Lung (tissue), 12 donors: ENCODE data around the gene GPR89A. TPM values are rescaled to one million over a fixed set of nuclear protein-coding genes. Genes with fewer than 3 reads are reported as not detected.
"Not testable (repeated sequence)": the region's sequence is repeated elsewhere in the genome, so short reads cannot be mapped to it uniquely, and the experiment has no call there.

Experiments used
- ATAC-seq: fragments of 200-7000 bp; cut with Tn5 transposase; one replicate; pipeline ENCODE4 v1.9.1; 2020; ENCODE audit warnings: moderate number of reproducible peaks; ENCODE audit not compliant: insufficient read depth, low FRiP score
- DNase-seq, 3 donors: peaks; one replicate each; pipeline ENCODE4 v3.0.0-alpha.2; 2013 to 2017
- H3K27ac ChIP-seq, 2 donors: one replicate each; pipeline ENCODE4 v1.5.1; 2013; ENCODE audit warnings: mild to moderate bottlenecking in 2 of 2, moderate library complexity in 2 of 2, control low read depth in 1 of 2, inconsistent platforms in 1 of 2, low read depth in 1 of 2, low read length in 1 of 2
- H3K27me3 ChIP-seq, 3 donors: one replicate each; pipeline ENCODE4 v1.5.1; 2013; ENCODE audit warnings: low read length in 2 of 3; ENCODE audit not compliant: control insufficient read depth in 3 of 3, insufficient read depth in 3 of 3
- H3K36me3 ChIP-seq, 4 donors: one replicate each; pipeline ENCODE4 v1.5.1; 2013; ENCODE audit warnings: low read length in 4 of 4, mild to moderate bottlenecking in 1 of 4, moderate library complexity in 1 of 4; ENCODE audit not compliant: control insufficient read depth in 4 of 4, insufficient read depth in 4 of 4
- H3K4me1 ChIP-seq, 5 donors: one replicate each; pipeline ENCODE4 v1.5.1; 2013; ENCODE audit warnings: low read length in 5 of 5, mild to moderate bottlenecking in 2 of 5, moderate library complexity in 1 of 5; ENCODE audit not compliant: control insufficient read depth in 5 of 5, insufficient read depth in 5 of 5
- H3K4me3 ChIP-seq: one replicate; pipeline ENCODE4 v1.5.1; 2013; ENCODE audit warnings: mild to moderate bottlenecking, control low read depth, moderate library complexity
- H3K9ac ChIP-seq, 2 donors: one replicate each; pipeline ENCODE4 v1.5.1; 2013; ENCODE audit warnings: low read length in 2 of 2, control low read depth in 1 of 2; ENCODE audit not compliant: insufficient read depth in 1 of 2
- H3K9me3 ChIP-seq, 4 donors: one replicate each; pipeline ENCODE4 v1.5.1; 2013; ENCODE audit warnings: low read length in 3 of 4, mild to moderate bottlenecking in 1 of 4, moderate library complexity in 1 of 4; ENCODE audit not compliant: control insufficient read depth in 4 of 4, insufficient read depth in 3 of 4
- CTCF ChIP-seq: IDR thresholded peaks from 2 replicates; pipeline ENCODE4 v1.5.1; 2012; ENCODE audit warnings: mild to moderate bottlenecking; ENCODE audit errors: control extremely low read depth, extremely low read depth
- WGBS, 2 donors: extraction: QIAGEN DNeasy Blood & Tissue Kit; methylation state at CpG; one replicate each; pipeline ENCODE4 v1.1.7; 2013; 5-methylcytosine and 5-hydroxymethylcytosine counted together
- polyA plus RNA-seq, 2 donors: library from polyadenylated mRNA; stranded (reverse); fragments of 200-250 nt; gene quantifications; one replicate each; pipeline ENCODE4 v1.2.1, GENCODE V29; 2013
- total RNA-seq, 2 donors: library from RNA; depleted of rRNA in 1 of 2; stranded (reverse); fragments of >200 nt in 1 of 2; gene quantifications; one replicate each; pipeline ENCODE4 v1.2.1, GENCODE V29; 2014 to 2021
- donor health status: control.
- donor health status: control.
- donor health status: Bipolar disorder and iron deficiency.
- donor health status: healthy.
- donor health status: DM: yes; HTN: yes; CAD: no.

Gene GPR89A
- total and polyA plus RNA-seq, 4 donors = 11.0 to 31.1 (median 14.2) TPM

- Histone ChIP-seq H3K9me3 (peaks cover 0 to 2% (median 0%) of the 10 kb centered on the region in 4 donors), H3K27me3 (peaks cover 0 to 4% (median 2%) of the 10 kb centered on the region in 3 donors), H3K9ac (no peak overlapping the region), H3K27ac (no peak overlapping the region), H3K4me1 (no peaks in the 10 kb centered on the region), H3K4me3 (no peak overlapping the region), H3K36me3 (no peaks in the 10 kb centered on the region)
- TF ChIP-seq CTCF = no peak
- peak; percentile 22 to 51 (median 40) for DNase-seq
- WGBS, 2 donors = 80% methylated on average over 6 of the region's 6 CpGs
- no peak for ATAC-seq
Measured at GRCh38 chr1:145714524-145715111, 106.8 kb downstream of the GPR89A start.

GRCh38 chr1:145716641-145717345 is 109.0 kb downstream of the GPR89A start:
- H3K9me3 ChIP-seq = peaks cover 0 to under 1% (median 0%) of the 10 kb centered on the region in 4 donors
- TF ChIP-seq CTCF = no peak
- peaks cover 0 to 8% (median 3%) of the 10 kb centered on the region in 5 donors for H3K4me1 ChIP-seq
- no peak overlapping the region for H3K27ac ChIP-seq
- H3K9ac ChIP-seq = no peak overlapping the region
- ATAC-seq = no peak
- H3K27me3 ChIP-seq = peaks cover 0 to 10% (median 2%) of the 10 kb centered on the region in 3 donors
- H3K4me3 ChIP-seq = no peak overlapping the region
- WGBS, 2 donors = 73 to 74% methylated on average over 10 of the region's 10 CpGs
- no peak for DNase-seq
- no peaks in the 10 kb centered on the region for H3K36me3 ChIP-seq

GRCh38 chr1:145717833-145718232 is 110.0 kb downstream of the GPR89A start:
- ATAC-seq = no peak
- no peak overlapping the region for H3K9ac ChIP-seq

GRCh38 chr1:145718465-145718864 is 110.7 kb downstream of the GPR89A start:
- 96 to 97% methylated on average over 5 of the region's 5 CpGs for WGBS, 2 donors
- H3K36me3 ChIP-seq, H3K4me1 ChIP-seq, H3K27ac ChIP-seq, H3K9me3 ChIP-seq, DNase-seq, H3K9ac ChIP-seq, ATAC-seq, H3K4me3 ChIP-seq: not testable (repeated sequence)
- peaks cover 0 to 10% (median 2%) of the 10 kb centered on the region in 3 donors for H3K27me3 ChIP-seq

More at GRCh38 chr1:145717833-145718232, 110.0 kb downstream of the GPR89A start:
- DNase-seq = no peak
- WGBS, 2 donors = 53 to 75% methylated on average over 1 of the region's 1 CpG
- TF ChIP-seq CTCF = no peak
- H3K27me3 ChIP-seq = peaks cover 0 to 10% (median 2%) of the 10 kb centered on the region in 3 donors
- H3K4me3 ChIP-seq = no peak overlapping the region
- no peak overlapping the region for H3K27ac ChIP-seq
- H3K9me3 ChIP-seq = no peaks in the 10 kb centered on the region
- H3K36me3 ChIP-seq = no peaks in the 10 kb centered on the region
- peaks cover 0 to 8% (median 3%) of the 10 kb centered on the region in 5 donors for H3K4me1 ChIP-seq
